Heart right ventricle (tissue), 16 donors: Measurements from ENCODE around the gene IRGC. TPM values are rescaled to one million over a fixed set of nuclear protein-coding genes. Genes with fewer than 3 reads are reported as not detected.

Experiments used
- ATAC-seq, 8 donors: fragments of 200-7000 bp; cut with Tn5 transposase; one replicate each; pipeline ENCODE4 v1.9.1; 2020; ENCODE audit warnings: mild to moderate bottlenecking in 8 of 8, moderate library complexity in 8 of 8, moderate number of reproducible peaks in 1 of 8
- DNase-seq, 2 donors: peaks; one replicate each; pipeline ENCODE4 v3.0.0-alpha.2; 2020
- H3K27ac ChIP-seq, 10 donors: fragments of 200-600 bp; sonication (generic) in 2 of 10; one replicate each; pipeline versions ENCODE4 v1.5.0 to v1.8.0; 2020 to 2022; ENCODE audit warnings: mild to moderate bottlenecking in 3 of 10
- H3K27me3 ChIP-seq, 7 donors: fragments of 200-600 bp; one replicate each; pipeline ENCODE4 v1.8.0; 2021 to 2022; ENCODE audit warnings: mild to moderate bottlenecking in 2 of 7
- H3K36me3 ChIP-seq, 9 donors: fragments of 200-600 bp; sonication (generic) in 1 of 9; one replicate each; pipeline versions ENCODE4 v1.5.0 to v1.8.0; 2020 to 2022; ENCODE audit warnings: mild to moderate bottlenecking in 2 of 9
- H3K4me1 ChIP-seq, 9 donors: fragments of 200-600 bp; sonication (generic) in 1 of 9; one replicate each; pipeline versions ENCODE4 v1.5.0 to v1.8.0; 2020 to 2022; ENCODE audit warnings: mild to moderate bottlenecking in 4 of 9
- H3K4me3 ChIP-seq, 10 donors: fragments of 200-600 bp; sonication (generic) in 2 of 10; one replicate each; pipeline versions ENCODE4 v1.5.0 to v1.8.0; 2020 to 2022; ENCODE audit warnings: mild to moderate bottlenecking in 7 of 10, moderate library complexity in 2 of 10
- H3K9me3 ChIP-seq, 11 donors: fragments of 200-600 bp in 10 of 11; sonication (generic) in 2 of 11; one replicate each; pipeline versions ENCODE4 v1.5.0 to v1.8.0; 2013 to 2022; ENCODE audit warnings: mild to moderate bottlenecking in 2 of 11, control low read depth in 1 of 11, moderate library complexity in 1 of 11
- CTCF ChIP-seq, 9 donors: fragments of 200-600 bp; sonication (generic) in 2 of 9; IDR thresholded peaks; one replicate each; pipeline versions ENCODE4 v1.5.0 to v1.8.0; 2021 to 2022; ENCODE audit warnings: antibody characterized with exemption in 9 of 9, mild to moderate bottlenecking in 5 of 9, moderate library complexity in 1 of 9
- WGBS, 2 donors: extraction: QIAGEN DNeasy Blood & Tissue Kit; methylation state at CpG; one replicate each; pipeline ENCODE4 v1.1.7; 2013; ENCODE audit warnings: inconsistent platforms in 1 of 2; 5-methylcytosine and 5-hydroxymethylcytosine counted together
- intact Hi-C, 10 donors: fragments of 100-400 bp; cut with DNase I; formaldehyde crosslinking; loops; one replicate each; pipeline versions ENCODE4 v1.11.1 to v1.14.2; 2022
- polyA plus RNA-seq, 2 donors: library from polyadenylated mRNA; stranded (reverse); fragments of 200-250 nt; gene quantifications; one replicate each; pipeline ENCODE4 v1.2.3, GENCODE V29; 2013
- total RNA-seq, 10 donors: library from RNA; stranded (reverse); fragmentation: NEBNext Ultra II Directional in 3 of 10; extraction: Animal tissue kit (Norgen Biotek cat#: 25700) in 3 of 10; gene quantifications; one replicate each; pipeline versions ENCODE4 v1.2.1 to v1.2.4, GENCODE V29; 2021 to 2023
- donor health status: Arrhythmogenic right ventricular cardiomyopathy.
- donor health status: ischemic (EF 13 %, LVEDD 7.1; RV severe dilation, severe dysfunction).
- donor health status: healthy with polysubstance abuse.
- donor health status: DM: no; HTN: yes; CAD: no.
- donor health status: DM: no; HTN: no; CAD: no.
- donor health status: ischemic (EF 25% LVEDD 6.9; RV normal size, moderate dysfunction).
- donor health status: ischemic (EF 25% LVEDD 5.7; RV mildly dilated, moderate dysfunction).
- donor health status: healthy.
- donor health status: DM: yes; HTN: yes; CAD: no.
- donor health status: Ischemic cardiomyopathy.
- donor health status: ischemic (EF 35%, LVEDD 5.7; RV mildly dilated, moderate dysfunction).
- donor health status: nonischemic (EF 11% LVEDD 7.7; RV severe dilation, severe dysfunction).
- donor health status: DM: yes; HTN: yes; CAD: no.
- donor health status: PGD.
- donor health status: ischemic (EF 29% LVEDD 5.4; RV normal size, mild dysfunction).
- donor health status: nonischemic (EF 23%, LVEDD 6.1; RV moderate dilation, normal function).

IRGC gene
- total and polyA plus RNA-seq, 12 donors: not detected

GRCh38 chr19:43713208-43713607, 2.7 kb upstream of the IRGC start:
- intact Hi-C loops: no loop called here
- H3K4me1 ChIP-seq: no peaks in the 10 kb centered on the region
- H3K27me3 ChIP-seq: peaks cover 0 to 9% (median 0%) of the 10 kb centered on the region in 7 donors
- TF ChIP-seq CTCF (IDR thresholded peaks at IDR 0.05): no peak
- DNase-seq (no peak), ATAC-seq (no peak)
- 73 to 81% methylated on average over 3 of the region's 3 CpGs for WGBS, 2 donors
- no peak overlapping the region for H3K27ac ChIP-seq
- no peaks in the 10 kb centered on the region for H3K36me3 ChIP-seq
- no peak overlapping the region for H3K4me3 ChIP-seq
- peaks cover 0 to 13% (median 7%) of the 10 kb centered on the region in 11 donors for H3K9me3 ChIP-seq

- intact Hi-C loops: no loop called here
- Histone ChIP-seq H3K27ac (no peak overlapping the region), H3K36me3 (no peaks in the 10 kb centered on the region), H3K4me3 (no peak overlapping the region), H3K4me1 (no peaks in the 10 kb centered on the region), H3K9me3 (no peaks in the 10 kb centered on the region), H3K27me3 (peaks cover 0 to 5% (median 0%) of the 10 kb centered on the region in 7 donors)
- ATAC-seq (no peak), DNase-seq (no peak)
- 94% methylated on average over 59 to 60 of the region's 60 CpGs for WGBS, 2 donors
- TF ChIP-seq CTCF (IDR thresholded peaks at IDR 0.05): no peak
These were observed 2.9 kb downstream of the IRGC start for GRCh38 chr19:43718627-43719377.

GRCh38 chr19:43719378-43719868, 3.5 kb downstream of the IRGC start:
- Histone ChIP-seq H3K36me3 (no peaks in the 10 kb centered on the region), H3K27me3 (peaks cover 0 to 5% (median 0%) of the 10 kb centered on the region in 7 donors), H3K9me3 (no peaks in the 10 kb centered on the region), H3K27ac (no peak overlapping the region), H3K4me1 (no peaks in the 10 kb centered on the region), H3K4me3 (no peak overlapping the region)
- intact Hi-C loops: no loop called here
- 92% methylated on average over 37 of the region's 37 CpGs for WGBS, 2 donors
- DNase-seq (no peak), ATAC-seq (peak in 1 of 8 donors; percentile 18)
- TF ChIP-seq CTCF (IDR thresholded peaks at IDR 0.05): no peak

- WGBS, 2 donors: 74 to 76% methylated on average over 5 of the region's 5 CpGs
- Histone ChIP-seq H3K27ac (no peak overlapping the region), H3K4me3 (no peak overlapping the region), H3K9me3 (no peaks in the 10 kb centered on the region), H3K27me3 (peaks cover 0 to 5% (median 0%) of the 10 kb centered on the region in 7 donors), H3K36me3 (no peaks in the 10 kb centered on the region), H3K4me1 (peaks cover 0 to 2% (median 2%) of the 10 kb centered on the region in 9 donors)
- DNase-seq (no peak), ATAC-seq (no peak)
- TF ChIP-seq CTCF (IDR thresholded peaks at IDR 0.05): no peak
- intact Hi-C loops: loop anchor here in 1 of 10 donors (10.0 kb wide), 1 partner anchor 45 kb away; the partner anchor contains the start of gene PLAUR
These were observed 4.0 kb downstream of the IRGC start for GRCh38 chr19:43719918-43720317.
